Glomerular visceral epithelial cell (primary cell): ENCODE results near the gene GABBR2.

Experiments
- DNase-seq: peaks from one replicate; pipeline ENCODE4 v3.0.0-alpha.2; 2016; ENCODE audit errors: extremely low spot score

The GABBR2 gene

GRCh38 chr9:98720402-98720801 is 11.7 kb upstream of the GABBR2 start:
- no peak for DNase-seq

GRCh38 chr9:98719055-98719454 is 10.3 kb upstream of the GABBR2 start:
- no peak for DNase-seq

GRCh38 chr9:98714833-98715232 is 6.1 kb upstream of the GABBR2 start:
- no peak for DNase-seq

GRCh38 chr9:98712987-98713386 is 4.3 kb upstream of the GABBR2 start:
- DNase-seq, result no peak

GRCh38 chr9:98709968-98710965 is 1.5 kb upstream of the GABBR2 start:
- DNase-seq, result peak; percentile 33

- no peak for DNase-seq
Measured at GRCh38 chr9:98708103-98708932, 417 bp downstream of the GABBR2 start.

GRCh38 chr9:98707166-98708102 is 1.3 kb downstream of the GABBR2 start:
- peak; percentile 68 for DNase-seq

- no peak for DNase-seq
Measured at GRCh38 chr9:98706651-98707165, 2.0 kb downstream of the GABBR2 start.

GRCh38 chr9:98702835-98703380 is 5.8 kb downstream of the GABBR2 start:
- DNase-seq, result no peak

GRCh38 chr9:98702340-98702739 is 6.4 kb downstream of the GABBR2 start:
- no peak for DNase-seq

GRCh38 chr9:98701576-98701975 is 7.2 kb downstream of the GABBR2 start:
- no peak for DNase-seq

GRCh38 chr9:98700801-98701200 is 7.9 kb downstream of the GABBR2 start:
- DNase-seq, result no peak

- DNase-seq, result no peak
Measured at GRCh38 chr9:98698856-98699255, 9.9 kb downstream of the GABBR2 start.

- no peak for DNase-seq
Measured at GRCh38 chr9:98694943-98695342, 13.8 kb downstream of the GABBR2 start.

- DNase-seq, result no peak
Measured at GRCh38 chr9:98692392-98692791, 16.3 kb downstream of the GABBR2 start.

GRCh38 chr9:98691890-98692289 is 16.8 kb downstream of the GABBR2 start:
- no peak for DNase-seq

- DNase-seq, result no peak
Measured at GRCh38 chr9:98690686-98691085, 18.0 kb downstream of the GABBR2 start.

GRCh38 chr9:98688710-98689495 is 19.8 kb downstream of the GABBR2 start:
- DNase-seq, result no peak

- peak; percentile 13 for DNase-seq
Measured at GRCh38 chr9:98687911-98688310, 20.8 kb downstream of the GABBR2 start.
